ENCODE results near the gene RSPO4. TPM values are rescaled to one million over a fixed set of nuclear protein-coding genes. Genes with fewer than 3 reads are reported as not detected.
"Not testable (repeated sequence)": the region's sequence is repeated elsewhere in the genome, so short reads cannot be mapped to it uniquely, and the experiment has no call there.

Gene RSPO4
- total RNA-seq, 4 donors from 2014 or later, result 0.27 to 4.8 (median 0.65) TPM

- intact Hi-C loops (cut with DNase I), result no loop called here
- TF ChIP-seq POLR2A (IDR thresholded peaks at IDR 0.05) (no peak), CTCF (IDR thresholded peaks at IDR 0.05) (no peak)
- Histone ChIP-seq H3K27ac (no peak overlapping the region), H3K9me3 (no peaks in the 10 kb centered on the region), H3K4me1 (no peaks in the 10 kb centered on the region), H3K27me3 (no peaks in the 10 kb centered on the region), H3K4me3 (replicated peaks in 1 of 3) (no peak overlapping the region), H3K36me3 (no peaks in the 10 kb centered on the region)
- DNase-seq, result no peak
- WGBS, 2 donors, result 81 to 86% methylated on average over 10 of the region's 10 CpGs
These were observed 10.3 kb downstream of the RSPO4 start for GRCh38 chr20:991850-992249.

GRCh38 chr20:990293-990959, 11.7 kb downstream of the RSPO4 start:
- TF ChIP-seq POLR2A (IDR thresholded peaks at IDR 0.05) (no peak), CTCF (IDR thresholded peaks at IDR 0.05) (no peak)

GRCh38 chr20:988272-988671, 13.8 kb downstream of the RSPO4 start:
- Histone ChIP-seq H3K4me1 (no peaks in the 10 kb centered on the region), H3K9me3 (no peaks in the 10 kb centered on the region), H3K4me3 (replicated peaks in 1 of 3) (no peak overlapping the region), H3K36me3 (no peaks in the 10 kb centered on the region), H3K27me3 (no peaks in the 10 kb centered on the region), H3K27ac (no peak overlapping the region)
- 70 to 80% methylated on average over 3 of the region's 3 CpGs for WGBS, 2 donors
- intact Hi-C loops (cut with DNase I), result no loop called here
- TF ChIP-seq POLR2A (IDR thresholded peaks at IDR 0.05), result no peak
- no peak for TF ChIP-seq CTCF (IDR thresholded peaks at IDR 0.05)
- no peak for DNase-seq

More at GRCh38 chr20:990293-990959, 11.7 kb downstream of the RSPO4 start:
- intact Hi-C loops (cut with DNase I), result no loop called here
- no peaks in the 10 kb centered on the region for H3K9me3 ChIP-seq
- WGBS, 2 donors, result 42 to 65% methylated on average over 3 to 6 of the region's 6 CpGs
- no peak overlapping the region for H3K27ac ChIP-seq
- no peaks in the 10 kb centered on the region for H3K27me3 ChIP-seq
- H3K4me3 ChIP-seq (replicated peaks in 1 of 3), result no peak overlapping the region
- DNase-seq, result no peak
- H3K4me1 ChIP-seq, result no peaks in the 10 kb centered on the region
- H3K36me3 ChIP-seq, result no peaks in the 10 kb centered on the region

- Histone ChIP-seq H3K4me3 (replicated peaks in 1 of 3) (no peak overlapping the region), H3K27ac (no peak overlapping the region), H3K4me1 (no peaks in the 10 kb centered on the region), H3K36me3 (no peaks in the 10 kb centered on the region), H3K9me3 (no peaks in the 10 kb centered on the region), H3K27me3 (no peaks in the 10 kb centered on the region)
- no peak for DNase-seq
- intact Hi-C loops (cut with DNase I), result no loop called here
- WGBS, 2 donors, result 65 to 76% methylated on average over 2 of the region's 2 CpGs
- no peak for TF ChIP-seq POLR2A (IDR thresholded peaks at IDR 0.05)
- no peak for TF ChIP-seq CTCF (IDR thresholded peaks at IDR 0.05)
These were observed 14.4 kb downstream of the RSPO4 start for GRCh38 chr20:987677-988076.

GRCh38 chr20:986733-987355, 15.3 kb downstream of the RSPO4 start:
- Histone ChIP-seq H3K27ac (no peak overlapping the region), H3K36me3 (no peaks in the 10 kb centered on the region), H3K4me1 (no peaks in the 10 kb centered on the region), H3K4me3 (replicated peaks in 1 of 3) (no peak overlapping the region), H3K27me3 (no peaks in the 10 kb centered on the region), H3K9me3 (no peaks in the 10 kb centered on the region)
- intact Hi-C loops (cut with DNase I), result no loop called here
- DNase-seq, result no peak
- TF ChIP-seq POLR2A (IDR thresholded peaks at IDR 0.05) (no peak), CTCF (IDR thresholded peaks at IDR 0.05) (no peak)
- 76 to 80% methylated on average over 4 of the region's 4 CpGs for WGBS, 2 donors

GRCh38 chr20:984994-985393, 17.1 kb downstream of the RSPO4 start:
- H3K27ac ChIP-seq; intact Hi-C loops (cut with DNase I); DNase-seq; H3K4me3 ChIP-seq (replicated peaks in 1 of 3); H3K36me3 ChIP-seq; H3K27me3 ChIP-seq; H3K4me1 ChIP-seq; H3K9me3 ChIP-seq: not testable (repeated sequence)
- 92 to 95% methylated on average over 1 of the region's 1 CpG for WGBS, 2 donors
